Measurements from ENCODE around the gene PKD1L1. TPM values are rescaled to one million over a fixed set of nuclear protein-coding genes. Genes with fewer than 3 reads are reported as not detected.

The PKD1L1 gene
- total RNA-seq, 1 experiment from 2014 or later: 0.17 TPM

DNA sequence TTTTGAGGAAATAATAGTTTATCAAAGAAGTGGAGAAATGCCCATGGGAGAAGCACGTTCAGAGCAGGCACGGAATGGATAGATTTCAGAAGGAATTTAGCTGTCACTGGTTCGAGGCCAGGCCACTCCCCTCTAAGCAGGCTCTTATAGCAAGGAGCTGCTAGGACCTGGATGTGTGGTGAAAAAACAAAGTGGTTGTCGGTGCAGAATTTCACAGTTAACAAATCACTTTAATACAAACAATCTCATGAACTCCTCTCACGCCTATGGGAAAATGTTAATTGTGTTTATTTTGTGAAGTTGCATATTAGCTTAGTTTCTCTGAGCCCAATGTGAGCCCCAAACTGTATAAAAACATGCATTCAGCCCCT lies 176.3 kb downstream of the PKD1L1 start:
- Histone ChIP-seq H2AFZ (ENCODE audit: low read depth, low read length, poor library complexity, severe bottlenecking) (no peak overlapping the region), H3K27ac (ENCODE audit: low read depth, low read length) (no peak overlapping the region), H3K4me2 (ENCODE audit: low read length) (no peak overlapping the region), H3K9me3 (ENCODE audit: control insufficient read depth in 1 of 2, insufficient read depth in 1 of 2, low read depth in 1 of 2, low read length in 2 of 2) (no peaks in the 10 kb centered on the region), H3K9ac (ENCODE audit: low read length) (no peak overlapping the region), H3K4me1 (ENCODE audit: control insufficient read depth in 1 of 2, insufficient read depth in 2 of 2, low read length in 2 of 2) (peaks cover 0 to 4% of the 10 kb centered on the region in 2 experiments; a peak in 2 of 4 replicates), H3K36me3 (ENCODE audit: control insufficient read depth in 1 of 2, insufficient read depth in 2 of 2, low read length in 2 of 2) (no peaks in the 10 kb centered on the region), H4K20me1 (ENCODE audit: insufficient read depth) (no peaks in the 10 kb centered on the region), H3K4me3 (replicated peaks in 1 of 2; ENCODE audit: low read depth in 1 of 2, low read length in 2 of 2) (no peak overlapping the region), H3K79me2 (ENCODE audit: insufficient read depth, low read length) (no peaks in the 10 kb centered on the region), H3K27me3 (ENCODE audit: insufficient read depth, low read length) (no peaks in the 10 kb centered on the region), H3K9me2 (ENCODE audit: insufficient read depth) (no peaks in the 10 kb centered on the region)
- ChIA-PET CTCF (no interaction called here), RAD21 (ENCODE audit: low non-redundant PET in 1 of 2, low total read pairs in 2 of 2, uncharacterized antibody in 2 of 2, unreplicated experiment in 2 of 2) (no interaction called here), POLR2A (interaction anchor here (1.1 kb wide), 1 partner anchor 12 kb away, joined by 5 read pairs; no protein-coding TSS in a partner anchor)
- no TSS peak for BruUV-seq (replicated peaks)
- DNase-seq (ENCODE audit: low read depth, low spot score) (no peak), ATAC-seq (no peak)
- intact Hi-C loops (cut with micrococcal nuclease): no loop called here
- TF ChIP-seq, protein P1, sequence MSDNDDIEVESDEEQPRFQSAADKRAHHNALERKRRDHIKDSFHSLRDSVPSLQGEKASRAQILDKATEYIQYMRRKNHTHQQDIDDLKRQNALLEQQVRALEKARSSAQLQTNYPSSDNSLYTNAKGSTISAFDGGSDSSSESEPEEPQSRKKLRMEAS (IDR thresholded peaks at IDR 0.05): no peak
- TF ChIP-seq, protein P2, sequence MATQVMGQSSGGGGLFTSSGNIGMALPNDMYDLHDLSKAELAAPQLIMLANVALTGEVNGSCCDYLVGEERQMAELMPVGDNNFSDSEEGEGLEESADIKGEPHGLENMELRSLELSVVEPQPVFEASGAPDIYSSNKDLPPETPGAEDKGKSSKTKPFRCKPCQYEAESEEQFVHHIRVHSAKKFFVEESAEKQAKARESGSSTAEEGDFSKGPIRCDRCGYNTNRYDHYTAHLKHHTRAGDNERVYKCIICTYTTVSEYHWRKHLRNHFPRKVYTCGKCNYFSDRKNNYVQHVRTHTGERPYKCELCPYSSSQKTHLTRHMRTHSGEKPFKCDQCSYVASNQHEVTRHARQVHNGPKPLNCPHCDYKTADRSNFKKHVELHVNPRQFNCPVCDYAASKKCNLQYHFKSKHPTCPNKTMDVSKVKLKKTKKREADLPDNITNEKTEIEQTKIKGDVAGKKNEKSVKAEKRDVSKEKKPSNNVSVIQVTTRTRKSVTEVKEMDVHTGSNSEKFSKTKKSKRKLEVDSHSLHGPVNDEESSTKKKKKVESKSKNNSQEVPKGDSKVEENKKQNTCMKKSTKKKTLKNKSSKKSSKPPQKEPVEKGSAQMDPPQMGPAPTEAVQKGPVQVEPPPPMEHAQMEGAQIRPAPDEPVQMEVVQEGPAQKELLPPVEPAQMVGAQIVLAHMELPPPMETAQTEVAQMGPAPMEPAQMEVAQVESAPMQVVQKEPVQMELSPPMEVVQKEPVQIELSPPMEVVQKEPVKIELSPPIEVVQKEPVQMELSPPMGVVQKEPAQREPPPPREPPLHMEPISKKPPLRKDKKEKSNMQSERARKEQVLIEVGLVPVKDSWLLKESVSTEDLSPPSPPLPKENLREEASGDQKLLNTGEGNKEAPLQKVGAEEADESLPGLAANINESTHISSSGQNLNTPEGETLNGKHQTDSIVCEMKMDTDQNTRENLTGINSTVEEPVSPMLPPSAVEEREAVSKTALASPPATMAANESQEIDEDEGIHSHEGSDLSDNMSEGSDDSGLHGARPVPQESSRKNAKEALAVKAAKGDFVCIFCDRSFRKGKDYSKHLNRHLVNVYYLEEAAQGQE (IDR thresholded peaks at IDR 0.05; ENCODE audit: low read depth): no peak

DNA sequence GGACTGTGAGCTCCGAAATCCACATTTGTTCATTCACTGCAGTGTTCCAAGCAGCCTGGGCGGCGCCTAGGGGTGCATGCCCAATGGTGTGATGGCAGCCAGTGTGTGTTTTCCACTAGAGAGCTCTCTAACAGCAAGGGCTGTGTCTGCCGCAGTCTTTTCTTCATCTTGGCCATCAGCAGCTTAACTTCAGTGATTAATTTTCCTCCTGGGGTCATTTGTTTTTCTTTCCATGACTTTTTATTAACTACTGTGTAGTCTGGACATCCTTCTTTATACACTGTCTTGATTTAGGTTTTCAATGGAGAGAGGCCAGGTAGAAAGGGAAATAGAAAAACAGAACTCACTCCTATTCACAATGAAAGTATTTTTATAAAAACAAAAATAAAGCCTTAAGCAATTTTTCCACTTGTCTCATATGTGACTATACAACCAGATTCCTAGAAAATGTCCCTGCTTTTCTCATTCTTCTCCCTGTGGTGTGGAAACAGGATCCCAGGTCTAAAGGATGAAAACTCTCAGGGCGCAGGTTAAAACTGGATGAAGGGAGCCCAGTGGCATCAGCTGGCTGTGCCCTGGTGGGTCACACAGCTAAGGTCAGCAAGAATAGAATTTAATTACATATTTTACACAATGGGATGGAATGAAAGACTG lies 176.8 kb downstream of the PKD1L1 start:
- ChIA-PET POLR2A (interaction anchor here (1.1 kb wide), 1 partner anchor 13 kb away, joined by 5 read pairs; no protein-coding TSS in a partner anchor), RAD21 (ENCODE audit: low non-redundant PET in 1 of 2, low total read pairs in 2 of 2, uncharacterized antibody in 2 of 2, unreplicated experiment in 2 of 2) (no interaction called here), CTCF (no interaction called here)
- Histone ChIP-seq H3K36me3 (ENCODE audit: control insufficient read depth in 1 of 2, insufficient read depth in 2 of 2, low read length in 2 of 2) (no peaks in the 10 kb centered on the region), H3K9me2 (ENCODE audit: insufficient read depth) (no peaks in the 10 kb centered on the region), H3K27ac (ENCODE audit: low read depth, low read length) (no peak overlapping the region), H3K4me3 (replicated peaks in 1 of 2; ENCODE audit: low read depth in 1 of 2, low read length in 2 of 2) (no peak overlapping the region), H3K4me1 (ENCODE audit: control insufficient read depth in 1 of 2, insufficient read depth in 2 of 2, low read length in 2 of 2) (peaks cover 0 to 4% of the 10 kb centered on the region in 2 experiments; a peak in 2 of 4 replicates), H4K20me1 (ENCODE audit: insufficient read depth) (no peaks in the 10 kb centered on the region), H3K79me2 (ENCODE audit: insufficient read depth, low read length) (no peaks in the 10 kb centered on the region), H3K9ac (ENCODE audit: low read length) (no peak overlapping the region), H3K27me3 (ENCODE audit: insufficient read depth, low read length) (no peaks in the 10 kb centered on the region), H3K4me2 (ENCODE audit: low read length) (no peak overlapping the region), H3K9me3 (ENCODE audit: control insufficient read depth in 1 of 2, insufficient read depth in 1 of 2, low read depth in 1 of 2, low read length in 2 of 2) (no peaks in the 10 kb centered on the region), H2AFZ (ENCODE audit: low read depth, low read length, poor library complexity, severe bottlenecking) (peak overlapping the region; percentile 63)
- peak; percentile 68 for ATAC-seq
- BruUV-seq (replicated peaks): no TSS peak
- DNase-seq (ENCODE audit: low read depth, low spot score): no peak
- intact Hi-C loops (cut with micrococcal nuclease): no loop called here
- no peak for TF ChIP-seq TCF7L2 (IDR thresholded peaks at IDR 0.05; ENCODE audit: borderline replicate concordance, extremely low read depth, insufficient read depth, insufficient read length)
- TF ChIP-seq JUND (IDR thresholded peaks at IDR 0.05): no peak
- TF ChIP-seq, protein P2 (IDR thresholded peaks at IDR 0.05; ENCODE audit: low read depth): no peak
- no peak for TF ChIP-seq SRF (IDR thresholded peaks at IDR 0.05; ENCODE audit: low read depth)
- TF ChIP-seq, protein P1 (IDR thresholded peaks at IDR 0.05): no peak
- TF ChIP-seq, protein P3, sequence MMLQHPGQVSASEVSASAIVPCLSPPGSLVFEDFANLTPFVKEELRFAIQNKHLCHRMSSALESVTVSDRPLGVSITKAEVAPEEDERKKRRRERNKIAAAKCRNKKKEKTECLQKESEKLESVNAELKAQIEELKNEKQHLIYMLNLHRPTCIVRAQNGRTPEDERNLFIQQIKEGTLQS (IDR thresholded peaks at IDR 0.05): no peak
- TF ChIP-seq ZNF274 (IDR thresholded peaks at IDR 0.05; ENCODE audit: low read depth, low read length): no peak
- no peak for TF ChIP-seq FOSL1 (IDR thresholded peaks at IDR 0.05; ENCODE audit: low read depth)

Data from HCT116 (cell line).